SK-N-SH (cell line): Measurements from ENCODE around the gene PRKCQ. TPM values are rescaled to one million over a fixed set of nuclear protein-coding genes. Genes with fewer than 3 reads are reported as not detected.

Source experiments
- CTCF ChIA-PET: fragments of 300-600, 350-600 bp; formaldehyde crosslinking; extraction: SDS; loops from one replicate; lab custom pipeline; 2021; lab: Yijun Ruan, JAX
- POLR2A ChIA-PET: fragments of 350-600 bp; sonication (Branson Sonifier 250); formaldehyde crosslinking; extraction: SDS; loops from one replicate; lab custom pipeline; 2020; ENCODE audit warnings: antibody characterized with exemption, inconsistent platforms; lab: Yijun Ruan, JAX
- DNase-seq: peaks from one replicate; pipeline ENCODE4 v3.0.0; 2012
- H2AFZ ChIP-seq: fragments of 200-600 bp; sonication (generic); 2 replicates; pipeline ENCODE4 v1.8.1; 2016; ENCODE audit warnings: antibody characterized with exemption, mild to moderate bottlenecking, low read depth
- H3F3A ChIP-seq: fragments of 200-600 bp; sonication (generic); replicated peaks from 2 replicates; pipeline ENCODE3; 2016; ENCODE audit warnings: antibody characterized with exemption, mild to moderate bottlenecking; ENCODE audit not compliant: insufficient read depth
- H3K27ac ChIP-seq, 2 experiments: fragments of 200-500 bp in 1 of 2; fragments of 200-600 bp in 1 of 2; sonication (Bioruptor generic) in 1 of 2; sonication (generic), shearing (Covaris generic) in 1 of 2; 2 replicates each; pipeline versions ENCODE4 v1.5.1 to v1.6.1; 2014 to 2016; ENCODE audit warnings: low read depth in 2 of 2, inconsistent platforms in 1 of 2, low read length in 1 of 2, mild to moderate bottlenecking in 1 of 2, mixed read lengths in 1 of 2
- H3K27me3 ChIP-seq: fragments of 200-600 bp; sonication (generic), shearing (Covaris generic); 2 replicates; pipeline ENCODE4 v1.6.1; 2016; ENCODE audit warnings: mixed run types; ENCODE audit not compliant: insufficient read depth
- H3K36me3 ChIP-seq, 2 experiments: fragments of 200-500 bp in 1 of 2; fragments of 200-600 bp in 1 of 2; sonication (Bioruptor generic) in 1 of 2; sonication (generic) in 1 of 2; replicated peaks in 1 of 2; 2 replicates each; pipeline versions ENCODE3 to v1.5.1; 2014 to 2016; ENCODE audit warnings: low read length in 1 of 2, mild to moderate bottlenecking in 1 of 2; ENCODE audit not compliant: insufficient read depth in 2 of 2, control insufficient read depth in 1 of 2
- H3K4me1 ChIP-seq, 2 experiments: fragments of 200-500 bp in 1 of 2; fragments of 200-600 bp in 1 of 2; sonication (Bioruptor generic) in 1 of 2; sonication (generic), shearing (Covaris generic) in 1 of 2; 2 replicates each; pipeline versions ENCODE4 v1.5.1 to v1.6.1; 2014 to 2016; ENCODE audit warnings: low read depth in 1 of 2, low read length in 1 of 2, mixed run types in 1 of 2; ENCODE audit not compliant: insufficient read depth in 2 of 2, control insufficient read depth in 1 of 2
- H3K4me2 ChIP-seq: fragments of 200-600 bp; sonication (generic), shearing (Covaris generic); 2 replicates; pipeline ENCODE4 v1.6.1; 2017; ENCODE audit warnings: mixed run types
- H3K4me3 ChIP-seq, 2 experiments: fragments of 200-500 bp in 1 of 2; fragments of 200-600 bp in 1 of 2; sonication (Bioruptor generic) in 1 of 2; sonication (generic), shearing (Covaris generic) in 1 of 2; 2 replicates each; pipeline versions ENCODE4 v1.5.1 to v1.8.1; 2014 to 2016; ENCODE audit warnings: low read depth in 2 of 2, inconsistent platforms in 1 of 2, low read length in 1 of 2, mild to moderate bottlenecking in 1 of 2, mixed read lengths in 1 of 2, moderate library complexity in 1 of 2
- H3K79me2 ChIP-seq: fragments of 200-600 bp; sonication (generic); 2 replicates; pipeline ENCODE4 v1.8.1; 2017; ENCODE audit warnings: mild to moderate bottlenecking; ENCODE audit not compliant: insufficient read depth
- H3K9ac ChIP-seq: fragments of 200-600 bp; sonication (generic); 2 replicates; pipeline ENCODE4 v1.6.1; 2017; ENCODE audit warnings: mixed run types
- H3K9me2 ChIP-seq: fragments of 200-600 bp; sonication (generic); 2 replicates; pipeline ENCODE4 v1.6.1; 2017; ENCODE audit warnings: mixed run types
- H3K9me3 ChIP-seq: fragments of 200-600 bp; sonication (generic); 2 replicates; pipeline ENCODE4 v1.6.1; 2017; ENCODE audit warnings: mixed run types, mild to moderate bottlenecking, moderate library complexity
- H4K20me1 ChIP-seq: fragments of 200-600 bp; sonication (generic); 2 replicates; pipeline ENCODE4 v1.6.1; 2017; ENCODE audit warnings: mild to moderate bottlenecking, mixed run types; ENCODE audit not compliant: insufficient read depth
- CHD2 ChIP-seq: fragments of 150-350 bp; IDR thresholded peaks from 2 replicates; pipeline ENCODE4 v1.6.1; 2018; ENCODE audit warnings: low read length; ENCODE audit not compliant: partially characterized antibody
- CTCF ChIP-seq: fragments of 200-600 bp; sonication (generic); IDR thresholded peaks from 2 replicates; pipeline ENCODE4 v1.6.1; 2017; ENCODE audit warnings: antibody characterized with exemption, mild to moderate bottlenecking, moderate library complexity
- FOXM1 ChIP-seq: IDR thresholded peaks from 2 replicates; pipeline ENCODE4 v1.4.0; 2012; ENCODE audit warnings: low read depth, mild to moderate bottlenecking
- JUND ChIP-seq: IDR thresholded peaks from 2 replicates; pipeline ENCODE4 v1.4.0; 2012
- MEF2A ChIP-seq: IDR thresholded peaks from 2 replicates; pipeline ENCODE4 v1.4.0; 2012; ENCODE audit warnings: low read depth, borderline replicate concordance
- NFIC ChIP-seq: IDR thresholded peaks from 2 replicates; pipeline ENCODE4 v1.4.0; 2012; ENCODE audit warnings: borderline replicate concordance
- POLR2AphosphoS5 ChIP-seq: IDR thresholded peaks from 2 replicates; pipeline ENCODE4 v1.6.1; 2012; ENCODE audit warnings: low read depth, low read length
- RAD21 ChIP-seq: IDR thresholded peaks from 2 replicates; pipeline ENCODE4 v1.6.1; 2012; ENCODE audit warnings: mild to moderate bottlenecking, low read length
- RCOR1 ChIP-seq: fragments of 150-350 bp; IDR thresholded peaks from 2 replicates; pipeline ENCODE4 v1.6.1; 2017; ENCODE audit warnings: antibody characterized with exemption, low read length
- REST ChIP-seq: IDR thresholded peaks from 2 replicates; pipeline ENCODE4 v1.6.1; 2012; ENCODE audit warnings: mild to moderate bottlenecking, low read depth, low read length, moderate library complexity
- RFX5 ChIP-seq: IDR thresholded peaks from 2 replicates; pipeline ENCODE4 v1.6.1; 2012; ENCODE audit warnings: mild to moderate bottlenecking, improper control_type of control experiment, low read length
- SIN3A ChIP-seq: IDR thresholded peaks from 2 replicates; pipeline ENCODE4 v1.6.1; 2012; ENCODE audit warnings: low read depth, mild to moderate bottlenecking, low read length, moderate library complexity, borderline replicate concordance
- SMC3 ChIP-seq: IDR thresholded peaks from 2 replicates; pipeline ENCODE4 v1.6.1; 2012; ENCODE audit warnings: low read depth, low read length, improper control_type of control experiment
- TAF1 ChIP-seq: IDR thresholded peaks from 2 replicates; pipeline ENCODE4 v1.6.1; 2012; ENCODE audit warnings: low read depth, mild to moderate bottlenecking, low read length, moderate library complexity, borderline replicate concordance
- TCF12 ChIP-seq: IDR thresholded peaks from 2 replicates; pipeline ENCODE4 v1.4.0; 2012
- USF1 ChIP-seq: IDR thresholded peaks from 2 replicates; pipeline ENCODE4 v1.4.0; 2012; ENCODE audit warnings: low read depth, borderline replicate concordance
- YY1 ChIP-seq: IDR thresholded peaks from 2 replicates; pipeline ENCODE4 v1.4.0; 2012; ENCODE audit warnings: low read depth, mild to moderate bottlenecking
- WGBS: methylation state at CpG from one replicate; pipeline ENCODE4 v1.1.6; 2017; ENCODE audit warnings: low lambda C conversion rate; 5-methylcytosine and 5-hydroxymethylcytosine counted together
- polyA plus RNA-seq, 3 experiments: library from polyadenylated mRNA; depleted of rRNA; stranded (reverse); fragments of >200 nt; gene quantifications; 2 replicates each; pipeline ENCODE4 v1.2.3, GENCODE V29; 2012
- TF ChIP-seq, protein P1 (sequence below): IDR thresholded peaks from 2 replicates; pipeline ENCODE4 v1.4.0; 2012; ENCODE audit warnings: low read depth

PRKCQ gene
- polyA plus RNA-seq (2012; rRNA removed): 0.18 and 0.23 TPM in 2 replicates
- polyA plus RNA-seq (2012; cell fraction: cytosol; rRNA removed): 0.15 and 0.25 TPM in 2 replicates
- polyA plus RNA-seq (2012; cell fraction: nucleus; rRNA removed): 0.09 and 0.20 TPM in 2 replicates

DNA sequence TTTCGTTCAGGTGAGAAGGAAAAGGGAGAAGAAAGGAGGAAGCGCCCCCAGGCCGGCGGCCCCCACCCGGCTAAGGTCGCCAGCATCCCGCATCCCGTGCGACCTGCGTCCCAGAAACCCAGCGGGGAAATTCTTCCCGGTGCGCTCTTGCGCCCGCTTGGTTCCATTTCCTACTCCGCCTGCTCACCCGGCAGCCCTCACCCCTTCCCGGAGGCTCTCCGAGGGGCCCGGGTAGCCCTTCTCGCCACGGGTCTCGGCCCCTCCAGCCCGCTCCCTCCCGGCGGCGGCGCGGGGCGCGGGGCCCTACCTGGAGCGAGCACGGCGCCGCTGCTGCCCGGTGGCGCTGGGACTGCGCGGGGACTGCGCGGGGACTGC lies at the start of gene PRKCQ:
Gene PRKCQ, minus strand, starts transcription at position 373 of the 375 bp plus-strand sequence. CDS start 65,141 bp downstream, outside the sequence.
- peak within 1 kb of the TSS in 1 of 2 experiments; percentile 41; a peak in 1 of 4 replicates for H3K27ac ChIP-seq
- peaks cover 0 to 7% of the 10 kb centered on the region in 2 experiments; a peak in 1 of 4 replicates for H3K4me1 ChIP-seq
- ChIA-PET CTCF (interaction anchor here (0.8 to 1.9 kb wide), 7 partner anchors 8 to 88 kb away, joined by 4 to 7 read pairs (median 6); no protein-coding TSS in a partner anchor), POLR2A (no interaction called here)
- no peaks in the 10 kb centered on the region for H4K20me1 ChIP-seq
- no peaks in the 10 kb centered on the region for H3K36me3 ChIP-seq
- no peaks in the 10 kb centered on the region for H3F3A ChIP-seq
- H3K79me2 ChIP-seq: no peaks in the 10 kb centered on the region
- H3K4me3 ChIP-seq: peak within 1 kb of the TSS; percentile 68 to 74
- H3K9ac ChIP-seq: peak within 1 kb of the TSS; percentile 57; the same call in 1 of the 2 replicates
- H2AFZ ChIP-seq: peak within 1 kb of the TSS; percentile 93
- peak within 1 kb of the TSS; percentile 85 for H3K4me2 ChIP-seq
- no peaks in the 10 kb centered on the region for H3K9me3 ChIP-seq
- DNase-seq: no peak
- no peak for TF ChIP-seq USF1
- TF ChIP-seq RCOR1: no peak
- no peak for TF ChIP-seq SMC3
- no peak for TF ChIP-seq CTCF
- WGBS: 3% methylated on average over 16 of the region's 41 CpGs
- peaks cover 20% of the 10 kb centered on the region for H3K27me3 ChIP-seq
- H3K9me2 ChIP-seq: no peaks in the 10 kb centered on the region

DNA sequence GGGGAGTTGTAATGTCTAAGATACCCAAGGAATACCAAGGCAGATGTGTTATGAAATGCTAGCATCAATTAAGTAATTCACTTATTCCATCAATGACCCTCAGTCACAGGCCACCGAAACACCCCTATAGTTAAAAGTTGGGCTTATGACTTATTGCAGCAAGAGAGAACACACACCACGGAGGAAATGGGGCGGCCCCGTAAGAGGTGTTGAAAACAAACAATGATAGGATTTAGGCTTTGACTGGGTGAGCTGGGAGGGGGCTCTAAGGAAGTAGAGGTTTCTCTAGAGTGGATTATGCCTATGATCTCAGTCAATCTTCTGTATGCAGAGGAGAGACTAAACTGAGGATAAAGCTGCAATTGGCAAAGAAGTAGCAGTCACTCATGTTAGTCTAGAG lies 45.4 kb upstream of the PRKCQ start:
- WGBS: 68% methylated on average over 4 of the region's 4 CpGs

GRCh38 chr10:6624392-6624791 lies 44.3 kb upstream of the PRKCQ start:
- no peak overlapping the region for H3K4me3 ChIP-seq
- CTCF ChIA-PET: interaction anchor here (1.1 kb wide), 1 partner anchor 53 kb away, joined by 3 read pairs; no protein-coding TSS in a partner anchor
- no peak overlapping the region for H2AFZ ChIP-seq
- no peak overlapping the region for H3K9ac ChIP-seq
- no peaks in the 10 kb centered on the region for H3F3A ChIP-seq
- no peaks in the 10 kb centered on the region for H3K79me2 ChIP-seq
- H3K4me2 ChIP-seq: no peak overlapping the region
- no peak overlapping the region for H3K27ac ChIP-seq
- peaks cover 10% of the 10 kb centered on the region; the same call in 1 of the 2 replicates for H3K27me3 ChIP-seq
- POLR2A ChIA-PET: no interaction called here
- no peaks in the 10 kb centered on the region for H3K36me3 ChIP-seq
- WGBS: 28% methylated on average over 3 of the region's 3 CpGs
- H3K4me1 ChIP-seq: no peaks in the 10 kb centered on the region
- H4K20me1 ChIP-seq: no peaks in the 10 kb centered on the region
- no peak for DNase-seq
- no peaks in the 10 kb centered on the region for H3K9me3 ChIP-seq
- no peaks in the 10 kb centered on the region for H3K9me2 ChIP-seq
- TF ChIP-seq RAD21 (no peak), REST (no peak), SMC3 (no peak), POLR2AphosphoS5 (no peak), JUND (no peak), TAF1 (no peak), NFIC (no peak), RFX5 (no peak), TCF12 (no peak), SIN3A (no peak)
- TF ChIP-seq, protein P1, sequence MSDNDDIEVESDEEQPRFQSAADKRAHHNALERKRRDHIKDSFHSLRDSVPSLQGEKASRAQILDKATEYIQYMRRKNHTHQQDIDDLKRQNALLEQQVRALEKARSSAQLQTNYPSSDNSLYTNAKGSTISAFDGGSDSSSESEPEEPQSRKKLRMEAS: no peak

More for the DNA sequence above, 45.4 kb upstream of the PRKCQ start:
- ChIA-PET POLR2A (no interaction called here), CTCF (interaction anchor here (0.7 to 1.0 kb wide), 2 partner anchors 12 to 45 kb away, joined by 3 read pairs; no protein-coding TSS in a partner anchor)
- H3K9me3 ChIP-seq: no peaks in the 10 kb centered on the region
- H3K9ac ChIP-seq: no peak overlapping the region
- no peak overlapping the region for H3K27ac ChIP-seq
- no peak for TF ChIP-seq YY1
- no peak for TF ChIP-seq MEF2A
- no peak for TF ChIP-seq FOXM1
- TF ChIP-seq CHD2: no peak
- TF ChIP-seq RAD21: no peak
- no peaks in the 10 kb centered on the region for H3K9me2 ChIP-seq
- H3K27me3 ChIP-seq: peaks cover 10% of the 10 kb centered on the region; the same call in 1 of the 2 replicates
- H4K20me1 ChIP-seq: no peaks in the 10 kb centered on the region
- H3F3A ChIP-seq: no peaks in the 10 kb centered on the region
- no peaks in the 10 kb centered on the region for H3K79me2 ChIP-seq
- H3K4me1 ChIP-seq: no peaks in the 10 kb centered on the region
- H3K4me2 ChIP-seq: no peak overlapping the region
- H2AFZ ChIP-seq: no peak overlapping the region
- H3K4me3 ChIP-seq: no peak overlapping the region
- no peak for DNase-seq
- no peaks in the 10 kb centered on the region for H3K36me3 ChIP-seq
